K562 (cell line): ENCODE results near the gene TANC1. TPM values are rescaled to one million over a fixed set of nuclear protein-coding genes. Genes with fewer than 3 reads are reported as not detected.

Source experiments
- ATF1 ChIP-seq, 2 experiments: fragments of 450-650 bp in 1 of 2; IDR thresholded peaks; 2 replicates each; pipeline ENCODE4 v1.6.1; 2016; ENCODE audit warnings: missing compliant biosample characterization in 1 of 2, missing genetic modification characterization in 1 of 2
- ATF7 ChIP-seq: fragments of 450-650 bp; IDR thresholded peaks from 2 replicates; pipeline ENCODE4 v1.7.1; 2014; ENCODE audit warnings: mild to moderate bottlenecking, moderate library complexity
- CBFA2T2 ChIP-seq: fragments of 450-650 bp; conservative IDR thresholded peaks from 2 replicates; pipeline ENCODE4 v1.6.1; 2017; ENCODE audit warnings: mild to moderate bottlenecking
- CCNT2 ChIP-seq: IDR thresholded peaks from 2 replicates; pipeline ENCODE4 v1.6.1; 2011; ENCODE audit warnings: borderline replicate concordance, low read depth, mild to moderate bottlenecking, moderate library complexity, mixed read lengths, low read length; ENCODE audit not compliant: insufficient read length; ENCODE audit errors: extremely low read depth
- CXXC5 ChIP-seq: fragments of 250-450 bp; sonication (Bioruptor Pico); IDR thresholded peaks from 2 replicates; pipeline ENCODE4 v1.8.0; 2022; ENCODE audit warnings: inconsistent platforms, mild to moderate bottlenecking, moderate library complexity
- NR2C1 ChIP-seq, 2 experiments: fragments of 450-650 bp; IDR thresholded peaks; 2 replicates each; pipeline ENCODE4 v1.6.1; 2017; ENCODE audit warnings: mild to moderate bottlenecking in 2 of 2, antibody characterized with exemption in 1 of 2, inconsistent platforms in 1 of 2, missing compliant biosample characterization in 1 of 2, missing genetic modification characterization in 1 of 2
- ZNF23 ChIP-seq: fragments of 250-450 bp; sonication (Bioruptor Pico); IDR thresholded peaks from 2 replicates; pipeline ENCODE4 v1.4.0; 2020; ENCODE audit warnings: mild to moderate bottlenecking
- ZNF41 ChIP-seq: fragments of 250-450 bp; sonication (Bioruptor Pico); conservative IDR thresholded peaks from 2 replicates; pipeline ENCODE4 v1.4.0; 2020; ENCODE audit warnings: mild to moderate bottlenecking
- polyA plus RNA-seq, 8 experiments: library from polyadenylated mRNA; depleted of rRNA in 4 of 8; stranded (reverse) in 5 of 8; unstranded in 3 of 8; fragments of >200 nt; fragmentation: Nextera tagmentation in 2 of 8; fragmentation: Illumina TruSeq in 1 of 8; extraction: Ambion mirVana in 2 of 8; extraction: Trizol in 1 of 8; gene quantifications; 2 replicates each; pipeline versions ENCODE4 v1.2.1 to v1.2.3, GENCODE V29; 2011 to 2014; ENCODE audit warnings: inconsistent platforms in 1 of 8, missing spikeins in 1 of 8
- total RNA-seq, 7 experiments: library from RNA; depleted of rRNA in 6 of 7; stranded (reverse); fragments of >200 nt in 6 of 7; fragmentation: Illumina TruSeq in 2 of 7; extraction: Trizol in 2 of 7; gene quantifications; 2 replicates each; pipeline versions ENCODE4 v1.2.1 to v1.2.3, GENCODE V29; 2011 to 2021; ENCODE audit warnings: low replicate concordance in 1 of 7
- TF ChIP-seq, protein P1 (sequence below): sonication (generic); formaldehyde crosslinking; IDR thresholded peaks from 2 replicates; pipeline ENCODE4 v1.5.0; 2020; ENCODE audit warnings: missing genetic modification reagents
- TF ChIP-seq, protein P2 (sequence below): fragments of 200-800 bp; sonication (Bioruptor generic); IDR thresholded peaks from 2 replicates; pipeline ENCODE4 v1.6.1; 2017; ENCODE audit warnings: missing genetic modification characterization, missing compliant biosample characterization
- TF ChIP-seq, protein P3 (sequence below): fragments of 450-650 bp; conservative IDR thresholded peaks from 2 replicates; pipeline ENCODE4 v1.6.1; 2016; ENCODE audit warnings: missing genetic modification characterization, low read depth, mild to moderate bottlenecking, missing compliant biosample characterization, moderate library complexity
- TF ChIP-seq, protein P4 (sequence below), 2 experiments: fragments of 450-650 bp in 1 of 2; sonication (generic) in 1 of 2; formaldehyde crosslinking in 1 of 2; IDR thresholded peaks in 1 of 2; conservative IDR thresholded peaks in 1 of 2; 2 replicates each; pipeline versions ENCODE4 v1.6.1 to v1.8.1; 2016 to 2023; ENCODE audit warnings: mild to moderate bottlenecking in 2 of 2, moderate library complexity in 2 of 2, inconsistent platforms in 1 of 2, missing genetic modification reagents in 1 of 2
- TF ChIP-seq, protein P5 (sequence below), 2 experiments: fragments of 250-450 bp in 1 of 2; fragments of 450-650 bp in 1 of 2; sonication (Bioruptor Pico) in 1 of 2; IDR thresholded peaks; 2 replicates each; pipeline versions ENCODE4 v1.6.1 to v1.8.0; 2016 to 2021; ENCODE audit warnings: mild to moderate bottlenecking in 2 of 2, moderate library complexity in 2 of 2, missing compliant biosample characterization in 1 of 2, missing genetic modification characterization in 1 of 2
- TF ChIP-seq, protein P6 (sequence below), 2 experiments: fragments of 200-800 bp in 1 of 2; sonication (Bioruptor generic) in 1 of 2; sonication (generic) in 1 of 2; formaldehyde crosslinking in 1 of 2; IDR thresholded peaks in 1 of 2; conservative IDR thresholded peaks in 1 of 2; 2 replicates each; pipeline versions ENCODE4 v1.5.0 to v1.6.1; 2016 to 2020; ENCODE audit warnings: missing compliant biosample characterization in 1 of 2, missing genetic modification characterization in 1 of 2, missing genetic modification reagents in 1 of 2

The TANC1 gene
- total and polyA plus RNA-seq, 9 of the 15 experiments (the other 6 are each of a cell fraction or from before 2014, with no cell fraction given) = under 0.01 to 0.20 (median 0.07) TPM; not detected in 1

DNA sequence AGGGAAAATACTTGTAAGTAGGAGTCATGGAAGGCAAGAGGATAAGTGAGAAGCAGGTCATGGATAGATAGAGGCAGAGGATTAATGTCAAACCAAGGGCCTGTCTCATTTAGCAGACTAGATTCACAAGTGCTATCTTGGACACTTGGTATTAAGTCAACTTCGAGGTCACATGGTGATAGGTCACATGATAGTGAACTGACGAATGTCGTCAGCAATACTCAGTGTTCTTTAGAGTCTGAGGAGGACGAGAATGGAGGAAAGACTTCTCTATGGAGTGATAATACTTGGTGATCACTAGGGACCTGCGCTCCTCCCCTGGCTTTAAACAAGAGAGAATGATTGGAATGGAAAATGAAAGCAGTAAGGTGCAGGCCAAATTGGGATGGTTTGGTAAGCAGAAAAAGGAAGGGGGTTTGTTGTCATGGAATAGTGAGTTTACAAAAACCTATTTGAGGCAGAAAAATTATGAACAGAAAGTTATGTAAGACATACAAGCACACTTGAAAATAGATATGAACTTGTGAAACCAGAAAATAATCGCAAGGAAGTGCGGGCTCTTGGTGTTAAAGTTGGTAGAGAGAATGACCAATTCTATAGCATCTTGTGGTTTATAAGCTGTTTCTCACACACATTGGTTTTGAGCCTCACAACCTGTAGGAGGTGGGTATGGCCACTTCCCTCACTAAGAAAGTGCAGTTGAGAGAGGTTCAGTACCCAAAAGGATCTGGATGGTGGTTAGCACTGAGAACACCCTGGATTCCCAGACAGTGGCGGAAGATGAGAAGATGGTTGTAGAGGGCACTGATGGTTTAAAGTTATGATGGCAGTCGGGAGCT lies 176.6 kb downstream of the TANC1 start (continued):
- TF ChIP-seq, protein P1, sequence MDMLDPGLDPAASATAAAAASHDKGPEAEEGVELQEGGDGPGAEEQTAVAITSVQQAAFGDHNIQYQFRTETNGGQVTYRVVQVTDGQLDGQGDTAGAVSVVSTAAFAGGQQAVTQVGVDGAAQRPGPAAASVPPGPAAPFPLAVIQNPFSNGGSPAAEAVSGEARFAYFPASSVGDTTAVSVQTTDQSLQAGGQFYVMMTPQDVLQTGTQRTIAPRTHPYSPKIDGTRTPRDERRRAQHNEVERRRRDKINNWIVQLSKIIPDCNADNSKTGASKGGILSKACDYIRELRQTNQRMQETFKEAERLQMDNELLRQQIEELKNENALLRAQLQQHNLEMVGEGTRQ (CRISPR knock-in tag) = peak; percentile 88
- TF ChIP-seq CXXC5 = peak; percentile 22; the same call in 1 of the 2 replicates
- TF ChIP-seq CCNT2 = no peak
- TF ChIP-seq, protein P2, sequence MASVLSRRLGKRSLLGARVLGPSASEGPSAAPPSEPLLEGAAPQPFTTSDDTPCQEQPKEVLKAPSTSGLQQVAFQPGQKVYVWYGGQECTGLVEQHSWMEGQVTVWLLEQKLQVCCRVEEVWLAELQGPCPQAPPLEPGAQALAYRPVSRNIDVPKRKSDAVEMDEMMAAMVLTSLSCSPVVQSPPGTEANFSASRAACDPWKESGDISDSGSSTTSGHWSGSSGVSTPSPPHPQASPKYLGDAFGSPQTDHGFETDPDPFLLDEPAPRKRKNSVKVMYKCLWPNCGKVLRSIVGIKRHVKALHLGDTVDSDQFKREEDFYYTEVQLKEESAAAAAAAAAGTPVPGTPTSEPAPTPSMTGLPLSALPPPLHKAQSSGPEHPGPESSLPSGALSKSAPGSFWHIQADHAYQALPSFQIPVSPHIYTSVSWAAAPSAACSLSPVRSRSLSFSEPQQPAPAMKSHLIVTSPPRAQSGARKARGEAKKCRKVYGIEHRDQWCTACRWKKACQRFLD (CRISPR knock-in tag) = peak; percentile 79
- peak; percentile 39; the same call in 1 of the 2 replicates for TF ChIP-seq ATF7
- no peak for TF ChIP-seq ZNF41 (CRISPR knock-in tag)
- peak; percentile 59 for TF ChIP-seq CBFA2T2
- no peak for TF ChIP-seq ZNF23 (CRISPR knock-in tag)
- TF ChIP-seq NR2C1 (IDR thresholded peaks at IDR 0.05) = no peak
- TF ChIP-seq NR2C1 (tag; IDR thresholded peaks at IDR 0.05) = peak; percentile 48; the same call in 1 of the 2 replicates
- TF ChIP-seq, protein P3, sequence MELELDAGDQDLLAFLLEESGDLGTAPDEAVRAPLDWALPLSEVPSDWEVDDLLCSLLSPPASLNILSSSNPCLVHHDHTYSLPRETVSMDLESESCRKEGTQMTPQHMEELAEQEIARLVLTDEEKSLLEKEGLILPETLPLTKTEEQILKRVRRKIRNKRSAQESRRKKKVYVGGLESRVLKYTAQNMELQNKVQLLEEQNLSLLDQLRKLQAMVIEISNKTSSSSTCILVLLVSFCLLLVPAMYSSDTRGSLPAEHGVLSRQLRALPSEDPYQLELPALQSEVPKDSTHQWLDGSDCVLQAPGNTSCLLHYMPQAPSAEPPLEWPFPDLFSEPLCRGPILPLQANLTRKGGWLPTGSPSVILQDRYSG (tag) = 0 out of 2 replicates have a peak, but pooled peaks have one; percentile 23
- TF ChIP-seq, protein P4, sequence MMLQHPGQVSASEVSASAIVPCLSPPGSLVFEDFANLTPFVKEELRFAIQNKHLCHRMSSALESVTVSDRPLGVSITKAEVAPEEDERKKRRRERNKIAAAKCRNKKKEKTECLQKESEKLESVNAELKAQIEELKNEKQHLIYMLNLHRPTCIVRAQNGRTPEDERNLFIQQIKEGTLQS (IDR thresholded peaks at IDR 0.05) = peak; percentile 54; the same call in 1 of the 2 replicates
- TF ChIP-seq, protein P4 (CRISPR knock-in tag; conservative IDR thresholded peaks at IDR 0.05) = no peak
- TF ChIP-seq ATF1 (CRISPR knock-in tag; IDR thresholded peaks at IDR 0.05) = no peak
- TF ChIP-seq ATF1 (tag; IDR thresholded peaks at IDR 0.05) = peak; percentile 37; the same call in 1 of the 2 replicates
- TF ChIP-seq, protein P5, sequence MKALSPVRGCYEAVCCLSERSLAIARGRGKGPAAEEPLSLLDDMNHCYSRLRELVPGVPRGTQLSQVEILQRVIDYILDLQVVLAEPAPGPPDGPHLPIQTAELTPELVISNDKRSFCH (CRISPR knock-in tag; IDR thresholded peaks at IDR 0.05) = no peak
- TF ChIP-seq, protein P5 (tag; IDR thresholded peaks at IDR 0.05) = peak; percentile 59; the same call in 1 of the 2 replicates
- TF ChIP-seq, protein P6, sequence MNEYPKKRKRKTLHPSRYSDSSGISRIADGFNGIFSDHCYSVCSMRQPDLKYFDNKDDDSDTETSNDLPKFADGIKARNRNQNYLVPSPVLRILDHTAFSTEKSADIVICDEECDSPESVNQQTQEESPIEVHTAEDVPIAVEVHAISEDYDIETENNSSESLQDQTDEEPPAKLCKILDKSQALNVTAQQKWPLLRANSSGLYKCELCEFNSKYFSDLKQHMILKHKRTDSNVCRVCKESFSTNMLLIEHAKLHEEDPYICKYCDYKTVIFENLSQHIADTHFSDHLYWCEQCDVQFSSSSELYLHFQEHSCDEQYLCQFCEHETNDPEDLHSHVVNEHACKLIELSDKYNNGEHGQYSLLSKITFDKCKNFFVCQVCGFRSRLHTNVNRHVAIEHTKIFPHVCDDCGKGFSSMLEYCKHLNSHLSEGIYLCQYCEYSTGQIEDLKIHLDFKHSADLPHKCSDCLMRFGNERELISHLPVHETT (CRISPR knock-in tag; conservative IDR thresholded peaks at IDR 0.05 in 1 of 2, IDR thresholded peaks at IDR 0.05 in 1 of 2) = 0 out of 4 replicates have a peak, but pooled peaks of 1 of the 2 experiments have one; percentile 26
